ENCODE data around the gene DOCK6.

DOCK6 gene

DNA sequence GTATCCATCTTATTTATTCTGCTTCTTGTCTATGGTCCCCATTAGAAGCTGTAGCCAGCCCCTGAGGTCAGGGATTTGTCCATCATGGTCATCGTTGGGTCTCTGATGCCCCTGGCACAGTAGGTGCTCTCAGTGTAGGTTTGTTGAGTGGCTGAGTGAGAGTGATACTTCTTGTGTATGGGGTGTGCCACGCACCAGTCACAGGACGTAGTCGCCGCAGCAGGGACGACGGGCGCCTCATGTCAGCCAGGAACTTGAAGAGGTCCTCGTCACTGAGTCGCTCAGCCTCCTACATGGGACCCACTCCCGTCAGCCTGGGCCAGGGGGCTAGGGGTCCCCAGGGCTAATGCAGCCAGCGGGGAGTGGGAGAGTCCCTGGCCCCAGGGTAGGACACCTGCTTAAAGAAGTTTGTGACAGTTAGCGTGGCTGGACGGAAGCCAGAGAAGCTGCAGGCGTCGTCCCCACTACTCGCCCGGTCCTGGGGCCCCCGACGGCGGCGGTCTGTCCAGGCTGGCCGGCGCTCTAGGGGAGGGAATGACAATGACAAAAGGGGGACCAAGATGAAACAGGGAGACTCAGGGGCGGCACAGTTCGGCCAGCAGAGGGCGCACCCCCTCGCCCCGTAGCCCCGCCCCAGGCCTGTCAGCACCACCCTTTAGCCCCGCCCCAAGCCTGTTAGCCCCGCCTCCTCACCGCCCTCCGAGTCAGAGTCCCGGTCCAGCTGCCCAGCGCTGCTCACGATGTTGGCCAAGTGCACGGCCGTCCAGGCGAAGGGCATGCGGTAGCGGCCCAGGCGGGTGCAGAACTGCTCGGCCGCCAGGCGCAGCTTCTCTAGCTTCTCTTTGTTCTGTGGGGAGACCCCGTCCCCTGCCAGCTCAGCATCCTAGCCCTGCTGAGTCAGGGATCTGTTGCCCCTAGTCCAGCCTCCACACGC lies 19.2 kb downstream of the DOCK6 start:
- H3K36me3 ChIP-seq (ENCODE audit: control insufficient read depth in 1 of 2, insufficient read depth in 2 of 2, low read length in 2 of 2), result peaks cover 6 to 18% of the 10 kb centered on the region in 2 donors
- peaks cover 0 to 7% of the 10 kb centered on the region in 2 donors for H3K9me3 ChIP-seq (ENCODE audit: control insufficient read depth in 1 of 2, low read length in 2 of 2)
- H3K27me3 ChIP-seq (ENCODE audit: low read depth, low read length), result no peaks in the 10 kb centered on the region
- H3K27ac ChIP-seq (ENCODE audit: low read length), result no peak overlapping the region
- peak overlapping the region in 1 of 2 donors; percentile 7 for H3K4me3 ChIP-seq (ENCODE audit: low read depth in 1 of 2, low read length in 2 of 2)
- peaks cover 0 to 12% of the 10 kb centered on the region in 2 donors for H3K4me1 ChIP-seq (ENCODE audit: control insufficient read depth in 1 of 2, insufficient read depth in 2 of 2, low read length in 2 of 2)

DNA sequence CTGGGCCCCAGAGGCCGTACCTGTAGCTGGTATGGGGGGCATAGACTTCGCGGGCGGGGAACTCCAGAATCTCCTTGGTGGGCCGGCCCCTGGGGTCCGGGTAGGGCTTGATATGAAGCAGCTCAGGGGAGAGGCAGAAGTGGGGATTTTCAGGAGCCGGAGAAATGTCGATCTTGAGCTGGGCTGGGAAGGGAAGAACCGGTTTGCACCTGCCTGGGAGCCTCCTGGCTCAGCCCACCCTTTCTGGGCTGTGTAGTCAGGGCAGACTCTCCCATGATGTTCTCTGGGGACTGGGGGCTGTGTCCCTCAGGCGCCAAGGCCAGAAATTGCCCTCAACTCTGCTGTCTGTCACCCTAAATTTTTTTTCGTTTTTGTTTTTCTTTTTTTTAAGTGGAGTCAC lies 20.3 kb downstream of the DOCK6 start:
- Histone ChIP-seq H3K4me1 (ENCODE audit: control insufficient read depth in 1 of 2, insufficient read depth in 2 of 2, low read length in 2 of 2) (peaks cover 0 to 7% of the 10 kb centered on the region in 2 donors), H3K36me3 (ENCODE audit: control insufficient read depth in 1 of 2, insufficient read depth in 2 of 2, low read length in 2 of 2) (peaks cover 0 to 21% of the 10 kb centered on the region in 2 donors)

DNA sequence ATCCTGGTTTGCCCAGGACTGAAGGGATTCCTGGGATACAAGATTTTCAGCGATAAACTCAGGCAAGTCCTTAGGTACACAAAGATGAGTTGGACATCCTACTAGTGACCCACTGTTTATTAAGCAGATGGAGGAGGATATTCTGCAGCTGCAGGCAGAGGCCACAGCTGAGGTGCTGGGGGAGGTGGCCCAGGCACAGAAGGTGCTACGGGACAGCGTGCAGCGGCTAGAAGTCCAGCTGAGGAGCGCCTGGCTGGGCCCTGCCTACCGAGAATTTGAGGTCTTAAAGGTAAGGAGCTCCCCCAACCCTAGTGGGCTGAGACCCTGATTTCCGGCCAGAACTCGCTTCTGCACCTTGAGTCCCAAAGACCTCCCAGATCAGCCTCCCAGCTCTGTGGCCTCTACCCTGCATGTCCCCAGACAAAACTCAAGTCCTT lies 22.3 kb downstream of the DOCK6 start:
- H3K36me3 ChIP-seq (ENCODE audit: control insufficient read depth in 1 of 2, insufficient read depth in 2 of 2, low read length in 2 of 2), result peaks cover 0 to 27% of the 10 kb centered on the region in 2 donors

More for the DNA sequence above, 20.3 kb downstream of the DOCK6 start:
- no peaks in the 10 kb centered on the region for H3K27me3 ChIP-seq (ENCODE audit: low read depth, low read length)
- peaks cover 0 to 7% of the 10 kb centered on the region in 2 donors for H3K9me3 ChIP-seq (ENCODE audit: control insufficient read depth in 1 of 2, low read length in 2 of 2)
- H3K27ac ChIP-seq (ENCODE audit: low read length), result no peak overlapping the region
- H3K4me3 ChIP-seq (ENCODE audit: low read depth in 1 of 2, low read length in 2 of 2), result no peak overlapping the region

DNA sequence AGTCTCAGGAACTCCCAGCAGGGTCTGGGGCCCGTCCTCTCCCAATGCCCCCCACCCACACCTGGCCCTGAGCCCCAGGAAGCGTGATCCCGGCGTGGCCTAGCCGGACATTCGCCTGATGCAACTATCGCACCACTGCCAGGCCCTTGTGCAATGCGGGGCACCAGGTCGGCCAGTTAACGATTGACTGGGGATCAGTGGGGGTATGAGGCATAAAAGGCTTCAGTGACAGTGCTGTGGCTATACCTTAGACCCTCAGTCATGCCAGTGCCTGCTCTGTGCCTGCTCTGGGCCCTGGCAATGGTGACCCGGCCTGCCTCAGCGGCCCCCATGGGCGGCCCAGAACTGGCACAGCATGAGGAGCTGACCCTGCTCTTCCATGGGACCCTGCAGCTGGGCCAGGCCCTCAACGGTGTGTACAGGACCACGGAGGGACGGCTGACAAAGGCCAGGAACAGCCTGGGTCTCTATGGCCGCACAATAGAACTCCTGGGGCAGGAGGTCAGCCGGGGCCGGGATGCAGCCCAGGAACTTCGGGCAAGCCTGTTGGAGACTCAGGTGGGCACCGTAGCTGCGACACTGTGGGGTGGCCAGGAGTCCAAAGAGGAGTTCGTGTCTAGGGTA lies 22.8 kb downstream of the DOCK6 start, which contains the start of gene ANGPTL8:
TSS of gene ANGPTL8 (plus strand) at position 243 of the 624 bp plus-strand sequence. CDS start at position 262, 19 bp downstream.
- Histone ChIP-seq H3K36me3 (ENCODE audit: control insufficient read depth in 1 of 2, insufficient read depth in 2 of 2, low read length in 2 of 2) (peaks cover 0 to 27% of the 10 kb centered on the region in 2 donors), H3K27me3 (ENCODE audit: low read depth, low read length) (no peaks in the 10 kb centered on the region), H3K27ac (ENCODE audit: low read length) (no peak within 1 kb of the TSS)

More for the DNA sequence above, 22.3 kb downstream of the DOCK6 start:
- no peaks in the 10 kb centered on the region for H3K27me3 ChIP-seq (ENCODE audit: low read depth, low read length)
- peaks cover 0 to 7% of the 10 kb centered on the region in 2 donors for H3K9me3 ChIP-seq (ENCODE audit: control insufficient read depth in 1 of 2, low read length in 2 of 2)
- H3K27ac ChIP-seq (ENCODE audit: low read length), result no peak overlapping the region
- H3K4me3 ChIP-seq (ENCODE audit: low read depth in 1 of 2, low read length in 2 of 2), result no peak overlapping the region
- peaks cover 0 to 7% of the 10 kb centered on the region in 2 donors for H3K4me1 ChIP-seq (ENCODE audit: control insufficient read depth in 1 of 2, insufficient read depth in 2 of 2, low read length in 2 of 2)

DNA sequence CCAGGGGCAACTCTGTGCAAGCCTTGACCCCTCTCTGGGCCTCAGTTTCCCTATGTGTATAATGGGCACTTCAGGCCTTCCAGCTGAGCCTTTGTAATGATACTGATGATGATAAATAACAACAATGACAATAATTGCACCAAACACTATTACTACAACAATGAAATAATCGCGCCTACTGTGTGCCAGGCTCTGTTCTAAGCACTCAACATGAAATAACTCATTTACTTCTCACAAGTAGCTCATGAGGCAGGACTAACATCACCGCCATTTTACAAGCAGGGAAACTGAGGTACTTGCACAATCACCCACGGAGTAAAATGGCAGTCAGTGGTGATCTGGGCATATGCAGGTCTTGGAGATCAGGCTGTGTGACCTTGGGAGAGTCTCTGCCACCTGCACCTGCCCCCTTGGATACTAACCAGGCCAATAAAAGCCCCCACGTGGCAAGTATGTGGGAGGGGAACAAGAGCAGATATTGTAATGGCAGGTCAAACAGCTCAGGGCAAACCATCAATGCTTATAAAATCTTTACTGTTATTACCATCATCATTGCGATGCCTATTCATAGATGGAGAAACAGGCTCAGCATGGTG lies 23.4 kb downstream of the DOCK6 start:
- peaks cover 0 to 5% of the 10 kb centered on the region in 2 donors for H3K4me1 ChIP-seq (ENCODE audit: control insufficient read depth in 1 of 2, insufficient read depth in 2 of 2, low read length in 2 of 2)
- no peak overlapping the region for H3K27ac ChIP-seq (ENCODE audit: low read length)
- no peaks in the 10 kb centered on the region for H3K27me3 ChIP-seq (ENCODE audit: low read depth, low read length)
- H3K9me3 ChIP-seq (ENCODE audit: control insufficient read depth in 1 of 2, low read length in 2 of 2), result peaks cover 0 to 7% of the 10 kb centered on the region in 2 donors
- peaks cover 0 to 28% of the 10 kb centered on the region in 2 donors for H3K36me3 ChIP-seq (ENCODE audit: control insufficient read depth in 1 of 2, insufficient read depth in 2 of 2, low read length in 2 of 2)
- no peak overlapping the region for H3K4me3 ChIP-seq (ENCODE audit: low read depth in 1 of 2, low read length in 2 of 2)

More for the DNA sequence above, 22.8 kb downstream of the DOCK6 start, which contains the start of gene ANGPTL8:
- peaks cover 0 to 7% of the 10 kb centered on the region in 2 donors for H3K9me3 ChIP-seq (ENCODE audit: control insufficient read depth in 1 of 2, low read length in 2 of 2)
- peaks cover 0 to 7% of the 10 kb centered on the region in 2 donors for H3K4me1 ChIP-seq (ENCODE audit: control insufficient read depth in 1 of 2, insufficient read depth in 2 of 2, low read length in 2 of 2)
- H3K4me3 ChIP-seq (ENCODE audit: low read depth in 1 of 2, low read length in 2 of 2), result no peak within 1 kb of the TSS

DNA sequence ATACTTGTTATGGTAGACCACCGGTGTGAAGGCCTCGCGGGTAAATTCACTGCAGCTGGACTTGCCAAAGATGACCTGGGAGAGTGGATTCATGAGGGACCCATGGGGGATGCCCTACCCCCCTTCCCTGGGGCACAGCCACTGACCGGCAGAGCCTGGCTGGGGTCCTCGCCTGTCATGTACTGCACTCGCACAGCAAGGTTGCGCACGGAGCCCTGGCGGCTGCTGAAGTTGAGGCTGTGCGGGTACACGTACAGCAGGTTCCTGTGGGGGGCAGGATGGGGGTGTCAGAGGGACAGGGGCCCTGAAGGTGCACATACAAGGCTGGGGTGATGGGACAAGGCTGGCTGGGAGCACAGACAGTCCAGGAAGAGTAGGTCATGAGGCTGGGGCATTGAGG lies 24.3 kb downstream of the DOCK6 start:
- Histone ChIP-seq H3K27me3 (ENCODE audit: low read depth, low read length) (no peaks in the 10 kb centered on the region), H3K9me3 (ENCODE audit: control insufficient read depth in 1 of 2, low read length in 2 of 2) (peaks cover 0 to 7% of the 10 kb centered on the region in 2 donors), H3K27ac (ENCODE audit: low read length) (no peak overlapping the region), H3K36me3 (ENCODE audit: control insufficient read depth in 1 of 2, insufficient read depth in 2 of 2, low read length in 2 of 2) (peaks cover under 1 to 36% of the 10 kb centered on the region in 2 donors), H3K4me3 (ENCODE audit: low read depth in 1 of 2, low read length in 2 of 2) (no peak overlapping the region), H3K4me1 (ENCODE audit: control insufficient read depth in 1 of 2, insufficient read depth in 2 of 2, low read length in 2 of 2) (no peaks in the 10 kb centered on the region)

DNA sequence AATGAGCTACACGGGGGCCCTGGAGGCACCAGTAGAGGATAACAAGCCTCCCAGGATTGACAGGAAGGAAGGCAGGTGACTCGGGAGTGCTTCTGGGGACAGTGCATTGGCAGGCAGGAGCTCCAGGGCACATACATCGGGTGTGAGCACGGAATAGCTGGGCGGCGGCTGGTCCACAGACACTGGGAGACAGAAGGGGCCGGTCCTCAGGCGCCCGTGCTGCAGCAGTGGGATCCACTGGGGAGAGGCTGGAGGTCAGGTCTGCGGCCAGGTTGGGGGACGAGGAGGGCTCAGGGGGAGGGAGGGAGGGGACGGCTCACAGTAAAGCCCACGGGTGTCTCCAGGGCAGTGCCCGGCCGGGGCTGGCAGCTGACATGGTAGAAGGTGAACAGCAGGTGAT lies 25.0 kb downstream of the DOCK6 start:
- Histone ChIP-seq H3K27me3 (ENCODE audit: low read depth, low read length) (no peaks in the 10 kb centered on the region), H3K36me3 (ENCODE audit: control insufficient read depth in 1 of 2, insufficient read depth in 2 of 2, low read length in 2 of 2) (peaks cover 7 to 43% of the 10 kb centered on the region in 2 donors), H3K9me3 (ENCODE audit: control insufficient read depth in 1 of 2, low read length in 2 of 2) (peaks cover 0 to 7% of the 10 kb centered on the region in 2 donors), H3K27ac (ENCODE audit: low read length) (no peak overlapping the region), H3K4me1 (ENCODE audit: control insufficient read depth in 1 of 2, insufficient read depth in 2 of 2, low read length in 2 of 2) (no peaks in the 10 kb centered on the region), H3K4me3 (ENCODE audit: low read depth in 1 of 2, low read length in 2 of 2) (no peak overlapping the region)

DNA sequence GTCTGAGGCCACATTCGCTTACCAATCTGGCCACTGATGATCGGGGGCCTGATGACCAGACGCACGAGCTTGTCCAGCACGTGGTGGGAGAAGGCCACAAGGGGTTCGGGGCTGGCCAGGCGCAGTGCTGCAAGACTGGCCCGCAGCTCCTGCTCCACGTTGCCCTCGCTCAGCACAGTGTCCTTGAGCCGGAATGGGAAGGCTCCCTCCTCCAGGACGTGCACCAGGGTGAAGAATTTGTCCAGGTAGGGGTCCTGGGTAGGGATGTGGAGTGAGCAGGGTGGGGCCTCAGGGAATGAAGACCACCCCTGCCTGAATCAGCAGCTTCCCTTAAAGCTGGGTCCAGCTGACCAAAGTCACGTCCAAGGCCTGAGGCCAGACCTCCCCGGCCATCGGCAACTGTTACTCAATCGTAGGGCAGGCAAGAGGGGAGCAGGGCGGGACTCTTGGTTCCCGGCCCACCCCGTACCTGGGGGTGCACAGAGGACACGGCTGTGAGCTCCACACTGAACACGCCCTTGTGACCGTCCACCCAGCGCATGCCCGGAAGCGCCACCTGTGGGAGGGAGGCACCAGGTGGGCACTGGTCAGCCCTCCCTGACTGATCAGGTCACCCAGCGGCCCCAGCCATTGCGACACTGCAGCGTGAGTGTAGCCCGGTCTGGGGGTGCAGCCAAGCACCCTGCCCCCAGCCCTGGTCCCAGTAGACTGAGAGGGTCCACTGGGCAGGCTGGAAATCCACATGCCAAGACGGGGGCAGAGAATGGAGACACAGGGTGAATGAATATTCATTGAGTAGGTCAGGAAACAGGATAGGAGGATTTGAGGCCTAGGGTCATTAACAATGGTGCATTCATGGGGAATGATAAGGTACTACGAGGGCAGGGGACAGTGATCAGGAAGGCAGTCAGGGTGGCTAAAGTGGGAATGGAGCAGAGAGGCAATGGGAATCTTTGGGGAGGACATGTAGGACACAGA lies 25.7 kb downstream of the DOCK6 start:
- H3K36me3 ChIP-seq (ENCODE audit: control insufficient read depth in 1 of 2, insufficient read depth in 2 of 2, low read length in 2 of 2), result peaks cover 10 to 51% of the 10 kb centered on the region in 2 donors
- peaks cover 0 to 7% of the 10 kb centered on the region in 2 donors for H3K9me3 ChIP-seq (ENCODE audit: control insufficient read depth in 1 of 2, low read length in 2 of 2)
- H3K4me3 ChIP-seq (ENCODE audit: low read depth in 1 of 2, low read length in 2 of 2), result no peak overlapping the region
- H3K27ac ChIP-seq (ENCODE audit: low read length), result no peak overlapping the region
- H3K27me3 ChIP-seq (ENCODE audit: low read depth, low read length), result no peaks in the 10 kb centered on the region
- no peaks in the 10 kb centered on the region for H3K4me1 ChIP-seq (ENCODE audit: control insufficient read depth in 1 of 2, insufficient read depth in 2 of 2, low read length in 2 of 2)

DNA sequence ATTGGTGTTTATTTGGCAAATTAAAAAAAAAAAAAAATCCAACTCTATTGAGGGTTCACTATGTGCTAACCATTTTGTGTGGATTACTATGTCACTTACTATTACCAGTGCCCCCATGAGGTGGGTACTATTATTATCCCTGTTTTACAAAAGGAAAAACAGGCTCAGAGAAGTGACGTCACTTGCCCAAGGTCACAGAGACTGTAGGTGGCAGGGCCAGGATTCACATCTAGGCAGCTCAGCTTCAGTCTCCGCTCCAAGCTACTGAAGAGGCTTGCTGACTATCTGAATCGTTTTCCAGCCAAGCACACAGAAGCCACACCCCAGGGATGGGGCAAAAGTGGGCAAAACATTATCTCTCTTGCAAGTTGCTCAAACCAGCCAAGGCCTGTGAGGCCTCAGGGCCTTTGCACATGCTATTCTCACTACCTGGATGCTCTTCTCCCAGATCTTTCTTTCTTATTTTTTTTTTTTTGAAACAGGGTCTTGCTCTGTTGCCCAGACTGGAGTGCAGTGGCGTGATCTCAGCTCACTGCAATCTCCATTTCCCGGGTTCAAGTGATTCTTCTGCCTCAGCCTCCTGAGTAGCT lies 27.7 kb downstream of the DOCK6 start:
- Histone ChIP-seq H3K9me3 (ENCODE audit: control insufficient read depth in 1 of 2, low read length in 2 of 2) (peaks cover 0 to 7% of the 10 kb centered on the region in 2 donors), H3K4me1 (ENCODE audit: control insufficient read depth in 1 of 2, insufficient read depth in 2 of 2, low read length in 2 of 2) (no peaks in the 10 kb centered on the region), H3K27me3 (ENCODE audit: low read depth, low read length) (no peaks in the 10 kb centered on the region), H3K4me3 (ENCODE audit: low read depth in 1 of 2, low read length in 2 of 2) (no peak overlapping the region), H3K36me3 (ENCODE audit: control insufficient read depth in 1 of 2, insufficient read depth in 2 of 2, low read length in 2 of 2) (peaks cover 10 to 54% of the 10 kb centered on the region in 2 donors), H3K27ac (ENCODE audit: low read length) (no peak overlapping the region)

DNA sequence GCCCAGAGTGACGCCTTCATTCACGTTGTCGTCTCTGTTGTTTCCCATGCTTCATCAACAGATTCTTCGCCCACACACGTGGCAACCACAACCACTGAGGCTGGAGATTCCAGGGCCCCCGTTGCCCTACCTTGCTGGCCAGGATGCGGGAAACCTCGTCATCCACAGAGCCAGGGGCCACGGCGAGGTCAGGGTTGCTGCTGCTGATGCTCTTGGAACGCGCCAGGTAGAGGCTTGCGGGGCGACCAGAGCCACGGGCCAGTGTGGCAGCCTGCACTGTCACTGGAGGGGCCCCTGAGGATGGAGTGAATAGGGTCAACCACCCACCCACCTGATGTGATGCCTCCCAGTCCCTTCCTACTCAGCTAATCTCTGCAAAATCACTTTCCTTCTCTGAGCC lies 29.3 kb downstream of the DOCK6 start:
- Histone ChIP-seq H3K4me3 (ENCODE audit: low read depth in 1 of 2, low read length in 2 of 2) (no peak overlapping the region), H3K27me3 (ENCODE audit: low read depth, low read length) (no peaks in the 10 kb centered on the region), H3K36me3 (ENCODE audit: control insufficient read depth in 1 of 2, insufficient read depth in 2 of 2, low read length in 2 of 2) (peaks cover 10 to 45% of the 10 kb centered on the region in 2 donors), H3K27ac (ENCODE audit: low read length) (no peak overlapping the region), H3K9me3 (ENCODE audit: control insufficient read depth in 1 of 2, low read length in 2 of 2) (no peaks in the 10 kb centered on the region), H3K4me1 (ENCODE audit: control insufficient read depth in 1 of 2, insufficient read depth in 2 of 2, low read length in 2 of 2) (no peaks in the 10 kb centered on the region)
